NCI-H69 (cell line): Measurements from ENCODE around the gene NEU2.

ENCODE experiments used
- DNase-seq: peaks from one replicate; lab custom pipeline; 2025; lab: John Stamatoyannopoulos, UW

Gene NEU2

GRCh38 chr2:233032551-233033320, at the start of gene NEU2:
Gene NEU2 (plus strand): TSS chr2:233032672. CDS start chr2:233032672, 0 bp downstream.
- no peak for DNase-seq

DNA sequence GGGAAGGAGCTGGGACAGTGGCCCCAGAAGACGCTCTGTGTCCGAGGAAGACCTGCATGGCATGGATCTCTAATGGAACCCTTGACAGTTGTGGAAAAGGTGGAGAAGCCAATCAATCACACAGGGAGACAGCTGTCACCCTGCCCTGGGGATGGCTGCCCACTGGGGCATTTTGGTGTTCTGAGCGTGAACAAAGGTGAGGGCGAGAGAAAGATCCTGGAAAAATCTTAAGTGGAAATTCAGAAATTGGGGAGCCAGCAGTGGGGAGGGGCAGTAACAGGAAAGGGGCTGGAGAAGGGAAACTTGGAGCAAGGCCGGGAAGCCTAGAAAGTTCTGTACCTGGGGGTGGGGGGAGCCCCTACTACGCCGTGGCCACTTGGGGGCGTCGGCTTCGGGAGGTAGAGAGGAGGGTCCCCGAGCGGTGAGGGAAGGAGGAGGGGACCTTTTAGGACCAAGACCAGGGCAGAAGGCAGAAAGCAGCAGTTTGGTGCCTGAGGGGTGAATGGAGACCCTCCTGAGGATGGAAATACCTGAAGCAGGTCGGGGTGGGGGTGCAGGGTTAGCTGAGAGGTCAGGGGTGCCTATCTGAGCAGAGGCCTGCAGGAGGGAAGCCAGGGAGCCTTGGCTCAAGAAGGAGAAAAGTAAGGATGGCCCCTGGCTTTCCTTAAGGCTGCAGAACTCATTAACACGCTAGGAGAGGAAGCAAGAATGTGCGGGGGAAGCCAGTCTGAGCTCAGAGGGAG, 49.4 kb upstream of the NEU2 start:
- no peak for DNase-seq

DNA sequence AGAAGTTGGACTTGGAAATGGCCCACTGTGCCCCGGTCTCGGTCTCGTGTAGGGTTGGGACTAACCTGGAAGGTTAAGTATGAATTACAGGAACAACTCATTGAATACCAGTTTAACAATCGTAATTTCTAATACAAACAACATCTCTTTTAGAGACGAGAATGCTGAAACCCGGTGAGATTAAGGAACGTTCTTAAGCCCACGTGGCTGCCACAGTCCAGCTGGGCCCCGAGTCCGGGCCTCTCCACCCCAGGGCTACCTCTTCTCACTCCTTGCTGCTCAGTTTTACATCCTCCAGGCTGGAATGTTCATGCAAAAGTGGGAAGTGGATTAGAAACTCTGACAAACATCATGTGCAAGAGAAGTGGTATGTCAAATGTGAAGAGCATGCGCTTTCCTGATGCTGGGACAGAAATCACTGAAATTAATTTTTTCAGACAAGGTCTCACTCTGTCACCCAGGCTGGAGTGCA, 48.8 kb upstream of the NEU2 start:
- DNase-seq = no peak

DNA sequence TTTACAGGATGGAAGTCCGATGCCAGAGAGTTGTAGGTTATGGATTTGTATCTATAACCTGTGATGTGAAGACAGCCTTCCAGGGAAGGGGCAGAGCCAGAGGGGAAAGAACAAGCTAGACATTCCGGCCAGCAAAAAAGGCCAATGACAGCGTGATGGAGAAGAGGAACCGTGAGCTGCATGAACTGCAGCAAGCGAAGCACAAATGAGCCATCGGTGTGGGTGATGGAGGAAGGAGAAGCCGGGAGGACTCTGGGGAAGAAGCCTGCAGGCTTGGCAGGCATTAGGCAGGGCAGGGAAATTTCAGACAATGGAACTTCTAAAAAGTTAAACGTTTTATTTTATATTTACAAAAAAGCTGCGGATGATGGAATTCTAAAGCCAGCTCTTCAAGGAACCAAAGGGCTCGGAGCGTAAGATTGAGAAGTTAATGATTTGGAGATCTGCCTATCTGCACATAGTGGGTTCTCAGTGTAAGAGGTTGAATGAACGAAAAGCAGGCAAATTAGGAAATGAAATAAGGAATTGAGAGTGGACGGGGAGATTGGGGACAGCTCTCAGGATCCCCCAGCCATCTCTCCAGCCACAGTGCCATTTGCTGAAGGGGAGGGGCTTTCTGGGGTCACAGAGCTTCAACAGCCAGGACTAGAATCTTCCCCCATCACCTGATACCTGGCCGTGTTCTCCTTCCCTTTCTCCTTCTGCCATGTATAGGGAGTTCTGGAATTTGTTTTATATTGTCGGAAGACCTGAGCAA, 47.8 kb upstream of the NEU2 start:
- DNase-seq = no peak

DNA sequence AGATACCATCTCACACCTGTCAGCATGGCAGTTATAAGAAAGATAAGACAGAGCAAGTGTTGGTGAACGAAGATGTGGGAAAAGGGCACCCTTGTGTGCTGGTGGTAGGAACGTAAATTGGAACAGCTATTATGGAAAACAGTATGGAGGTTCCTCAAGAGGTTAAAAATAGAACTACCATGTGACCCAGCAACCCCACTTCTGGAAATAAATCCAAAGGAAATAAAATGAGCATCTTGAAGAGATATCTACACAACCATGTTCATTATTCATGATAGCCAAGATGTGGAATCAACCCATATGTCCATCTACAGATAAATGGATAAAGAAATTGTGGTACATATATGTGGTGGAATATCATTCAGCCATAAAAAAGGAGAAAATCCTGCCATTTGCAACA, 46.3 kb upstream of the NEU2 start:
- no peak for DNase-seq

- peak; percentile 20 for DNase-seq
Measured at GRCh38 chr2:232993231-232993821, 39.1 kb upstream of the NEU2 start.

DNA sequence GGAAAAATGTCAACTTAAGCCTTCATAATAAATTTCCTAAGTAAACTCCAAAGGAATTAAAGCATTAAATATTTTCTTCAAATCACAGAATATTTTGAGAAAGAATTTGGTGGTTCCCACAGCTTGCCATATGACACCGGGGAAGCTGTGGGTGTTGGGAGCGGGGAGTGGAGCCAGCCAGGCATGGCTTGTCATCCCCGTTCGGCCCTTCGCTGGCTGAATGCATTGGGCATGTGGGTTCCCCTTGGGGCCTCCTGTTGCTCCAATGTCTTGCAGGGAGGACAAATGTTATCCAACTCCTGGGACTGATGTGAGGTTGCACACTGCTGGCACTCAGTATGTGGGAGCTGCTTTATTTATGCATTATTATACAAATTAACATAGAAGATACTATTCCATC, 38.0 kb upstream of the NEU2 start:
- no peak for DNase-seq

GRCh38 chr2:232997749-232998665, 34.5 kb upstream of the NEU2 start:
- no peak for DNase-seq

DNA sequence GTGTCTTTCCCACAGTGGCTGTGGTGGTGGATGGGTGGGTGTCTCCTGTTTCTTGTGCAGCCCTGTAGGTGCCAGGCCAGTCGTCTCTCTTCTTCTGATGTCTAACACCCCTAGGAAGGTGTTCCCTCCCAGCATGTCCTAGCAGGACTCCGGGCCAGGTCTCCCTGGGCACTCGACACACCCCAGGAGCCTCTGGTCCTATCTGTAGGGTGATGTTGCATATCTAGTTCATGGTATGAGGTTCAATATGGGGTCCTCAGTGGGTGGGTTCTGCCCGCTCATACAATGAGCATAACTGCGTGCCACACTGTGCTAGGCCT, 33.8 kb upstream of the NEU2 start:
- no peak for DNase-seq

DNA sequence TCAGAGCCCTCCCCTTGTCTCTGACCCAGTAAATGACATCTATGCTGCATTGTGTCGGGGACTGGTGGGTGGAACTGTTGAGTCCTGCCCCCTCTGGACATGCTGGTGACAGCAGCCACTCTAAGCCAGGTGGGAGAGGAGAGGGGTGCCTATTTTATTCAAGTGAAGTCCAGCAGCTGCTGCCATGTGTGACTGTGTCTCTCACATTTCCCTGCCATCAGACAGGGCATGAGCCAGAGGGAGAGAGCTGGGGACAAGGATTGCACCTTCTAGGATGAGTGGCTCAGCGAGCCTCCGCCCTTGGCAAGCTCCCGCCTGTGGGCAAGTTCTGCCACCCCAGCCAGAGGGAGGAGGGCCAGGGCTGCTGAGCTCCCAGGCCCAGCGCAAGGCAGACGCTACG, 33.1 kb upstream of the NEU2 start:
- DNase-seq = no peak

- DNase-seq = no peak
Measured at GRCh38 chr2:233000886-233001750, 31.4 kb upstream of the NEU2 start.

DNA sequence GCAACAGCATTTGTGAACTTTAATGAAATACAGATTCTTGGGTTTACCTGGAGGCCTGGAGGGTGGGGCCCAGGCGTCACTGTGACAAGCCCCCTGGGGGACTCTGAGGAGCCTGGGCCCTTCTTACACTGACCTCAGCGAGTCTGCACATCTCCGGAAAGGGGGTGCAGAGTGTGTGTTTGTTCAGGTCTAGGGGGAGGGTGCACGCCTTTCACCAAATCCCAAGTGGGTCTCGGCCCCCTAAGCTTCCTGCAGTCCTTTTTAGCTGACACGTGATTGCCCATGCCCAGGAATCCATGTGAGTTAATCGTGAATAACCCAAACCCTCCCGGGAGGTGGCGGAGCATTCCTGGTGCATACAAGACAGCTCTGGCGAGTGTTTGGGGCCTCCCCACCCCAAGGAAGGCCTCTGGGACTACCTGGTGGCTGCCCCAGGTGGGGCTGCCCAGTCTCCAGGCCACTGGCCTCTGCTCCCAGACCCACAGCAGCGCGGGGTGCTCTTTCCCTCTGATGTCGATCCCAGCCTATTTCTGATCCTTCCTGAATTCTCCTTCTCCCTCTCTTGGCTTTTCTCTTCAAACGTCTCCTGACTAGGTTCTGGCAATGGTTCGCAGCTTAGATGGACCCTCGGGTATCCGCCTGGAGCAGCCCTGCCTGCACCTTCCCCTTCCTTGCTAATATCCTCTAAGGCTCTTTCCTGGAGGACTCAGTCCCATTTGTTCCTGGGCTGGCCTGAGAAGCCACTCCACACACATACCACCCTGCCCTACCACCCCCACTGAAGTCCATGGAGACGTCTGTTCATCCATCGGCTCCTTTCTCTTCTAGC, 29.4 kb upstream of the NEU2 start:
- no peak for DNase-seq

DNA sequence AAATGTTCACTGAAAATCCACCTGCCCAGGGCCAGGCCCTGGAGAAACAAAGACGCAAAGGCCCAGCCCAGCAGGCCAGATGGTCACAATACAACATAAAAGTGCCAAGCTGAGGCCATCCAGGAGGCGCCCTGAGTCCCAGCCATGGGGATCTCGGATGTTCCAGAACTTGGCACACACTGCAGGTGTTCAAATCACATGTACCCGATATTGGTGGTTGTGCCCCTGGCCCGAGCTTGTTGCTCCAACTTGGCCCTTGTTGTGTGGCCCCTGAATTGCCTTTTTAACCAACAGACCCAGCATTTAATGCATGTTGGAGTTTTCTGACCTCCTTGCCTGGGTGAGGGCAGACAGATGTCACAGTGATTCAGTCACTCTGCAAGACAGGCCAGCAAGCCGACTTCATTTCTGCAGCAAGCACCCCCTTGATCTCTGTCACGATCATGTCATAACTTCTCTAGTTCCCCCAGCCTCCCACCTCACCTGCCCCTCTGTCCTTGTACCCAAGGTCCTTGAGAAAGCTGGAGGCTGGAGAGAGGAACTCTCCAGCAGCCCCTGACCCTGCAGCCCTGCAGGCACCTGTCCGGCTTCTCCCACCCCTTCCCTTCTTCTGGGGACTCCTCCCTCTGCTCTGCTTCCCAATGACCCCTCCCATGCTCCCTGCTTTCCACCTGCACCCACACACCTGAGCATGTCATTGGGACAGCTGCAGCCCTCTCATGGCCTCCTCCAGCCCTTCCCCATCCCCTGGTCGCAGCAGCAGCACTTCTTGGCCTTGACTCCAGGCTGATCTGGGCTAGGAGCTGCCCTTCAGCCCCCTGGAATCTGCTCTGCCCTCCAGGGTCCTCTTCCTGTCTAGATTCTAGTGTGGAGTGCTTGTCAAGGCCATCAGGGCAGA, 28.6 kb upstream of the NEU2 start:
- DNase-seq = no peak

DNA sequence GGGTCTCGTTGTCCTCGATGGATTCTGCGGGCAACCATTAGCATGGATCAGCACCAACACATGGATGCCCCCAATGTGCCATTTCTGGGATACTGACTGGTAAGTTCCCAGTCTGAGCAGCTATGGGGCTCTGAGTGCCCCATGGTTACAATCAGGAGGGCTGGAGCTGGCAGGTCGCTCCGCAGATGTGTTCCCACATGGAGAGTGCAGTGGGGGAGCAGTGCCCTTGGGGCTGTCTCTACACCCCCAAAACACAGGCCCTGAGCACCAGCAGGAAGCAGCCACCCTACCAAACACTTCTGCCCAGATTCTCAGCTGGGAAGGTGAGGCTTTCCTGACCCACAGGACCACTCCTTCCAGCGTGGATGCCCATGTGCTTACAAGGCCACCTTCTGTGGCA, 27.4 kb upstream of the NEU2 start:
- no peak for DNase-seq

- DNase-seq = no peak
Measured at GRCh38 chr2:233006648-233007047, 25.8 kb upstream of the NEU2 start.

GRCh38 chr2:233007270-233007669, 25.2 kb upstream of the NEU2 start:
- no peak for DNase-seq

DNA sequence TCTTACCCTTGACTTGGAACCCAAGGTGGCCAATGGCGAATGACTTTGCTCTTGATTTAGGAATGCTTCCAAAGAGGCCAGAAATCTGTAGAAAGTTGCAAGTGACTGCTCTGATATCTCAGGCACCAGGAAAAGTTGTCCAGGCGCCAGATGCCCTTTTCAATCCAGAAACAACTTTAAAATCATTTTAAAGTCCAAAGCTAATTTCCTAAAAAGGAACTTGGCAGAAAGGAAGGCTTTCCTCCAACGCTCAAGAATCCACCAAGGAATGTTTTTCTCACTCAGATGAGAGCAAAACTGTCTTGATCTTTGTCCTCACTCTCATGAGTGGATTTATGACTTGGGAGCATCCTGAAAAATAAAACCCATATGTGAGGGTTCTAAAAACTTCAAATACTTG, 24.7 kb upstream of the NEU2 start:
- no peak for DNase-seq

DNA sequence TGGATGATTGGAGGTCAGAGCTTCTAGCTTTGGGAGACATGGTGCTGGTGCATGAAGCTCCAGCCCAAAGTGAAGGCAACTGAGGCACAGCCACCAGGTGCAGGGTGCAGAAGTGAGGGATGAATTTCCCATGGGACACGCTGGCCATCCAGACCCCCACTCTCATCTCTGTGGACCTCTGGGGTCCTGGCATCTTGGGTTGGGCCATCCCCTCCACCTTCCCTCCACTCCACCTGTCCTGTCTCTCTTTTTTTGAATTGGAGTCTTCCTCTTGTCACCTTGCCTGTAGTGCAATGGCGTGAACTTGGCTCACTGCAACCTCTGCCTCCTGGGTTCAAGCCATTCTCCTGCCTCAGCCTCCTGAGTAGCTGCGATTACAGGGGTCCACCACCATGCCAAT, 22.8 kb upstream of the NEU2 start:
- no peak for DNase-seq
